Sigmoid colon (tissue), 3 donors: Measurements from ENCODE around the gene ZNF334.

Experiments
- CTCF ChIP-seq, 4 experiments: fragments of 450-650 bp in 3 of 4; fragments of 200-600 bp in 1 of 4; IDR thresholded peaks; one replicate each; pipeline ENCODE4 v1.5.1; 2016 to 2019; ENCODE audit warnings: antibody characterized with exemption in 4 of 4, mild to moderate bottlenecking in 3 of 4, moderate library complexity in 2 of 4
- POLR2A ChIP-seq, 2 donors: fragments of 450-650 bp; IDR thresholded peaks; one replicate each; pipeline ENCODE4 v1.6.1; 2016; ENCODE audit warnings: antibody characterized with exemption in 2 of 2, mild to moderate bottlenecking in 2 of 2, moderate library complexity in 2 of 2

- TF ChIP-seq CTCF (IDR thresholded peaks at IDR 0.05): no peak
- no peak for TF ChIP-seq POLR2A (IDR thresholded peaks at IDR 0.05)
Measured at GRCh38 chr20:46552460-46553420, 39.4 kb upstream of the ZNF334 start.
